Adrenal gland (tissue), 12 donors: ENCODE results near the gene DYSF. TPM values are rescaled to one million over a fixed set of nuclear protein-coding genes. Genes with fewer than 3 reads are reported as not detected.

ENCODE experiments used
- DNase-seq, 7 donors: peaks; one replicate each; pipeline ENCODE4 v3.0.0-alpha.2; 2019 to 2020
- H3K27ac ChIP-seq, 5 donors: fragments of 200-600 bp; sonication (generic) in 4 of 5; 1 replicate in 3 of 5; 2 replicates in 2 of 5; pipeline versions ENCODE4 v1.5.1 to v1.8.0; 2016 to 2020; ENCODE audit warnings: mild to moderate bottlenecking in 1 of 5
- H3K27me3 ChIP-seq: fragments of 200-600 bp; 2 replicates; pipeline ENCODE4 v1.8.0; 2021
- H3K36me3 ChIP-seq, 2 donors: fragments of 200-600 bp; replicated peaks in 1 of 2; 1 replicate in 1 of 2; 2 replicates in 1 of 2; pipeline versions ENCODE4 v1.5.1 to v1.8.0; 2018 to 2022
- H3K4me1 ChIP-seq, 2 donors: fragments of 200-600 bp; replicated peaks in 1 of 2; 1 replicate in 1 of 2; 2 replicates in 1 of 2; pipeline versions ENCODE4 v1.5.1 to v1.8.0; 2018 to 2021
- H3K4me3 ChIP-seq, 4 donors: fragments of 200-600 bp; sonication (generic) in 3 of 4; one replicate each; pipeline ENCODE4 v1.5.1; 2016 to 2018
- H3K9me3 ChIP-seq, 3 donors: fragments of 200-600 bp; sonication (generic) in 1 of 3; replicated peaks in 1 of 3; 1 replicate in 2 of 3; 2 replicates in 1 of 3; pipeline versions ENCODE4 v1.5.1 to v1.8.0; 2016 to 2021
- CTCF ChIP-seq, 6 experiments: fragments of 450-650 bp in 4 of 6; fragments of 200-600 bp in 2 of 6; sonication (generic) in 1 of 6; IDR thresholded peaks; 1 replicate in 5 of 6; 2 replicates in 1 of 6; pipeline versions ENCODE4 v1.5.1 to v1.8.0; 2016 to 2021; ENCODE audit warnings: antibody characterized with exemption in 6 of 6, mild to moderate bottlenecking in 2 of 6, moderate library complexity in 1 of 6
- POLR2A ChIP-seq, 2 donors: fragments of 450-650 bp; IDR thresholded peaks; one replicate each; pipeline ENCODE4 v1.6.1; 2017; ENCODE audit warnings: antibody characterized with exemption in 2 of 2, mild to moderate bottlenecking in 2 of 2, moderate library complexity in 1 of 2
- WGBS, 4 donors: extraction: QIAGEN DNeasy Blood & Tissue Kit in 2 of 4; methylation state at CpG; one replicate each; pipeline versions ENCODE4 v1.1.5 to v1.1.7; 2013 to 2017; 5-methylcytosine and 5-hydroxymethylcytosine counted together
- intact Hi-C, 2 donors: fragments of 100-400 bp; cut with DNase I; formaldehyde crosslinking; loops; one replicate each; pipeline versions ENCODE4 v1.14.1 to v1.15.0; 2022 to 2023
- polyA plus RNA-seq, 3 donors: library from polyadenylated mRNA; stranded (reverse); fragments of 200-250 nt in 2 of 3; fragments of 350-450 nt in 1 of 3; fragmentation: Illumina TruSeq in 1 of 3; extraction: RNeasy Lipid Tissue Mini Kit (QIAGEN cat#74804) in 1 of 3; gene quantifications; one replicate each; pipeline ENCODE4 v1.2.3, GENCODE V29; 2013 to 2014
- total RNA-seq, 9 donors: library from RNA; depleted of rRNA in 4 of 9; stranded (reverse); fragments of >200 nt in 4 of 9; fragments of 120-200 nt in 1 of 9; fragmentation: NEBNext Ultra II Directional in 1 of 9; extraction: Animal tissue kit (Norgen Biotek cat#: 25700) in 1 of 9; gene quantifications; one replicate each; pipeline versions ENCODE4 v1.1.0 to v1.2.4, GENCODE V29; 2013 to 2023
- donor health status: healthy with polysubstance abuse.
- donor health status: Bipolar disorder and iron deficiency.
- donor health status: DM: yes; HTN: yes; CAD: no.
- donor health status: DM: no; HTN: no; CAD: no.
- donor health status: DM: no; HTN: no; CAD: no.
- donor health status: DM: yes; HTN: yes; CAD: no.

DYSF gene
- total and polyA plus RNA-seq, 12 donors = 3.2 to 22.4 (median 15.3) TPM

GRCh38 chr2:71598526-71598925, 145.2 kb downstream of the DYSF start:
- Histone ChIP-seq H3K27ac (no peak overlapping the region), H3K36me3 (no peaks in the 10 kb centered on the region), H3K27me3 (no peaks in the 10 kb centered on the region), H3K4me1 (no peaks in the 10 kb centered on the region), H3K4me3 (no peak overlapping the region), H3K9me3 (no peaks in the 10 kb centered on the region)
- DNase-seq = no peak
- TF ChIP-seq POLR2A (IDR thresholded peaks at IDR 0.05) (no peak), CTCF (IDR thresholded peaks at IDR 0.05) (no peak)
- intact Hi-C loops = no loop called here
- 75 to 89% (median 85%) methylated on average over 14 of the region's 14 CpGs for WGBS, 4 donors

- 80 to 92% (median 85%) methylated on average over 6 to 8 of the region's 8 CpGs for WGBS, 4 donors
- Histone ChIP-seq H3K9me3 (no peaks in the 10 kb centered on the region), H3K4me1 (no peaks in the 10 kb centered on the region), H3K27ac (no peak overlapping the region), H3K36me3 (no peaks in the 10 kb centered on the region), H3K4me3 (no peak overlapping the region), H3K27me3 (no peaks in the 10 kb centered on the region)
- DNase-seq = no peak
- intact Hi-C loops = no loop called here
- TF ChIP-seq POLR2A (IDR thresholded peaks at IDR 0.05) (no peak), CTCF (IDR thresholded peaks at IDR 0.05) (no peak)
These were observed 145.7 kb downstream of the DYSF start for GRCh38 chr2:71599038-71599437.

GRCh38 chr2:71599646-71600236, 146.4 kb downstream of the DYSF start:
- Histone ChIP-seq H3K4me3 (no peak overlapping the region), H3K4me1 (no peaks in the 10 kb centered on the region), H3K27me3 (no peaks in the 10 kb centered on the region), H3K9me3 (no peaks in the 10 kb centered on the region), H3K36me3 (no peaks in the 10 kb centered on the region), H3K27ac (no peak overlapping the region)
- intact Hi-C loops = no loop called here
- no peak for DNase-seq
- 89 to 92% (median 91%) methylated on average over 13 of the region's 13 CpGs for WGBS, 4 donors
- TF ChIP-seq CTCF (IDR thresholded peaks at IDR 0.05) (no peak), POLR2A (IDR thresholded peaks at IDR 0.05) (no peak)

GRCh38 chr2:71600555-71600954, 147.2 kb downstream of the DYSF start:
- intact Hi-C loops = no loop called here
- H3K4me3 ChIP-seq = no peak overlapping the region
- H3K9me3 ChIP-seq = no peaks in the 10 kb centered on the region
- H3K27me3 ChIP-seq = no peaks in the 10 kb centered on the region
- 93 to 100% (median 96%) methylated on average over 2 to 9 of the region's 9 CpGs for WGBS, 4 donors
- H3K27ac ChIP-seq = no peak overlapping the region
- H3K36me3 ChIP-seq = no peaks in the 10 kb centered on the region
- TF ChIP-seq CTCF (IDR thresholded peaks at IDR 0.05) = no peak
- TF ChIP-seq POLR2A (IDR thresholded peaks at IDR 0.05) = no peak
- H3K4me1 ChIP-seq = no peaks in the 10 kb centered on the region
- DNase-seq = no peak
